Ramos (cell line): ENCODE data around the gene CREB3L4.
"Not testable (repeated sequence)": the region's sequence is repeated elsewhere in the genome, so short reads cannot be mapped to it uniquely, and the experiment has no call there.

Experiments used
- in situ Hi-C: fragments of 300-500 bp; cut with MboI; formaldehyde crosslinking; loops from one replicate; pipeline ENCODE4 v1.14.3; 2022; ENCODE audit warnings: low sequenced_read_pairs; ENCODE audit not compliant: unreplicated experiment

Gene CREB3L4

DNA sequence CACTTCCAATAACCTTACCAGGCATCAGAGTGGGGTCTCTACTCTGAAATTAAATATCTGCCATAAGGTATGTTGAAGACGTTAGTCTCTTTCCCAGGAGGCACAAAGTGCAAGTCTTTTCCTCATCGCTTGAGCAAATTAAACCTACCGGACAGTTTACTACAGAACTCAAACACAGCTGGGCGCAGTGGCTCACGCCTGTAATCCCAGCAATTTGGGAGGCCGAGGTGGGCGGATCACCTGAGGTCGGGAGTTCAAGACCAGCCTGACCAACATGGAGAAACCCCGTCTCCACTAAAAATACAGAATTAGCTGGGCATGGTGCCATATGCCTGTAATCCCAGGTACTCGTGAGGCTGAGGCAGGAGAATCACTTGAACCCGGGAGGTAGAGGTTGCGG lies 11.4 kb downstream of the CREB3L4 start:
- in situ Hi-C loops, result loop anchor here (5.0 kb wide), 1 partner anchor 182 kb away; no protein-coding TSS in a partner anchor

DNA sequence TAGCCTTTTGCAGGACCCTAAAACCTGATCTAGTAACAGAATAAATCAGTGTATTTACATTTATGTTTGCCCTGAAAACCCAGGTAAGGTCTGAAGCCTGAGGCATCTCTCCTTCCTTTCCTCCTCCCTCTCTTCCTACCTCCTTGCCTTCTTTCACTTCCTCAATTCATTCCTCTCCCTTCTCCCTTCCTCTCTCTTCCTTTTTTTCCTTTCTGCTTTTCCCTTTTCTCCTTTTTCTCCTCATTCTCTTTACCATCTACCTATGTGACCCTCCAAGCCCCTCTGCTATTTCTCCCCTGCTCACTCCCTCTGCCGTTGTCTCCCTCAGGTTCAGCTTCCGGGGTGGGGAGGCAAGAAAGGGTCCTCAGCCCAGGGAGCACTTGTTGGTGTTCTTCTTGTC lies 14.0 kb downstream of the CREB3L4 start:
- in situ Hi-C loops, result not testable (repeated sequence)

DNA sequence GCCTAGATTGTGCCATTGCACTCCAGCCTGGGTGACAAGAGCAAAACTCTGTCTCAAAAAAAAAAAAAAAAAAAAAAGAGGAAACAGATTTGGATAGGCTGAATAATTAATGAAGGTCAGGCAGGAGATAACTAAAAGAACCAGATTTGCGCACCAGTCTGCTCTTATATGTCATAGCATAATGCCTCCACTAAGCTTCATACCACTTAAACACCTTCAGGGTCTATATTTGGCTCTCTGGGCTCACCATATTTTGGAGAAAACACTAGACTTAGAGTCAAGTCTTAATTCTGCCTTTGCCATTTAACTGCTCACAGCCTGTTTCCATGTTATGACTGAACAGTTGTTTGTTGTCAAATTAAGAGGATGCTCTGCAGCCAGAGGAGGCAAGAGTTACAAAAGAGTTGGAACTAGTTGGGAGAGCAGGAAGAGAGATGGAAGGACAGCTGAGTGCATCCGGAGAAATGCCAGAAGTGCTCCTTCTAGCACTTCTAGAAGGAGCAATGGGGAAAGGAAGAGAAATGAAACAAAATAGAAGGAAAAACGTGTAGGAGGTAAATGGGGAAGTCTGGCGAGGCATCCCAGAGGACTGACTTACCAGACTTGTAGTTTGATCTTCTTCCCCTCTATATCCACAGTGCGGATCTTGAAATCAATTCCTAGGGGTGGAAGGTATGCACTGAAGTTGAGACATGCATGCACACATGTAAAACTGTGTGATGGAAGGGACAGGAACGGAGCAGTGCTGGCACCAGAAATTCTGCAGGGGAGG lies 16.6 kb downstream of the CREB3L4 start:
- in situ Hi-C loops, result no loop called here

DNA sequence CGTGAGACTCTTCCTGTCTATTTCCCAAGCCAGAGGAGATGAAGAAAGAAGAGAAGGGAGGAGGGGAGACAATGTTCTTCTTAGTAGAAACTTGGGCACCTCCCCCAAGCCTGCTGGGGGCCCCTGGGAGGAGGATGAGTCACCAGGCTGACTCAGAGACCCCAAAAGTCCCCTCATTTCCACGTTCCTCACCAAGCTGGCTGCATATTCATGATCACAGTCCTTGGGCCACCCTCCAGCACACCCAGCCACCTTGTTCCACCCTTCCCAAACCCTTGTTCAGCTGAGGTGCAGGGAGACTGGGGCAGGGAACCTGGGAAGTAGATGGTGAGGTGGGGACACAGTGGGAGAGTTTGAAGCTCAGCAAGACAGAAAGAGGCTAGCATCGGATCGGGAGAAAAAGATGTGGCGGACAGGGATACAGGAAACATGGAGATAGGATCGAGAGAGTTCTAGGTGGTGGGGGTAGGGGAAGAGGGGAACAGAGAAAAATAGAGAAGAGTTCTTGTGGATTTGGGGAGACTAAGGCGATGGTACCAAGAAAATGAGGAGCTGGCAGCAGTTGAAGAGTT lies 17.7 kb downstream of the CREB3L4 start:
- in situ Hi-C loops, result loop anchor here (5.0 kb wide), 1 partner anchor 308 kb away; the partner anchor contains the start of gene NPR1

DNA sequence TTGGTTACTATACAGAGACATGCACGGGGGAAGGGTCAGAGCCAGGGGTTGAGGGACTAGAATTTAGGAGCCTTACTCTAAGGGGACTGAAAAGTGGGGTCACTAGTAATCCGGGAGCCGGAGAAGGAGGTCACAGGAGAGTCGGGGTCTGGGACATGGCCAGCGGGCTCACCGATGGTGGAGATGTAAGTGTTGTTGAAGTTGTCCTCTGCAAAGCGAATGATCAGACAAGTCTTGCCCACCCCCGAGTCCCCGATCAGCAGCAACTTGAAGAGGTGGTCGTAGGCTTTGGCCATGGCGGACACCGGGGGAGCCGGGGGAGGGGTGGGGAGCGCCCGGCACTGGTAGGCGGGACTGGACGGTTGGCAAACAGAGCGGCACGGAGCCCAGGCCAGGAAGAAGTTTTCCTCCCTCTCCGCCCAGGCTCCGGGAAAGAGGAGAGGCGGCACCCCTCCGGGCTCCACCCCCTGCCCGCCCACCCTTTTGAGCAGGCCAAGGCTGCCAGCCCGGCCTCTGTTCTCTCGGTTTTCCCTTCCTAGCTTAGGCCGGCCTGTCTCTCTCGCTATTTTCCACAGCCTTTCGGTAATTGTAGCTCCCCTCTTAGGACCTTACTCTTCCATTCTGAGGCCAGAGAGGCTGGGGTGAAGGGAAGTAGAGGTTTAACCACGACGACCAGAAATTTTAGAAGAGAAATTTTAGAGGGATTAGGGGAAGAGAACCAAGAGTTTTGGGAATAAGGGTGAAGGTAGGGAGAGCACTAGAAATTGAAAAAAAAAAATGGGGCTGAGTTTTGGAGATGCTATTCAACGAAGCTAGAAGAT lies 18.4 kb downstream of the CREB3L4 start, which contains the start of gene RAB13:
Gene RAB13 (minus strand): TSS at position 399 of the 821 bp plus-strand sequence. CDS start 103 bp downstream, at position 296.
- in situ Hi-C loops, result loop anchor here (5.0 kb wide), 1 partner anchor 309 kb away; the partner anchor contains the start of gene NPR1

DNA sequence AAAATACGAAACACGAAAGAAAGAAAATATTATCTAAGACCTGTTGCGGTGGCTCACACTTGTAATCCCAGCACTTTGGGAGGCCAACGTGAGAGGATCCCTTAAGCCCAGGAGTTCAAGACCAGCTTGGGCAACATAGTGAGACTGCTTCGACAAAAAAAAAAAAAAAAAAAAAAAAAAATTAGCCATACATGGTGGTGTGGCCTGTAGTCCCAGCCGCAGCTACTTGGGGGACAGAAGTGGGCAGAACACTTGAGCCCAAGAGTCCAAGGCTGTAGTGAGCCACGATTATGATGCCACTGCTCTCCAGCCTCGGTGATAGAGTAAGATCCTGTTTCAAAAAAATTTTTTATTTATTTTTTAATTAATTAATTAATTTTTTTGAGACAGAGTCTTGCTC lies 19.9 kb downstream of the CREB3L4 start:
- in situ Hi-C loops, result loop anchor here (5.0 kb wide), 1 partner anchor 310 kb away; the partner anchor contains the start of gene NPR1

DNA sequence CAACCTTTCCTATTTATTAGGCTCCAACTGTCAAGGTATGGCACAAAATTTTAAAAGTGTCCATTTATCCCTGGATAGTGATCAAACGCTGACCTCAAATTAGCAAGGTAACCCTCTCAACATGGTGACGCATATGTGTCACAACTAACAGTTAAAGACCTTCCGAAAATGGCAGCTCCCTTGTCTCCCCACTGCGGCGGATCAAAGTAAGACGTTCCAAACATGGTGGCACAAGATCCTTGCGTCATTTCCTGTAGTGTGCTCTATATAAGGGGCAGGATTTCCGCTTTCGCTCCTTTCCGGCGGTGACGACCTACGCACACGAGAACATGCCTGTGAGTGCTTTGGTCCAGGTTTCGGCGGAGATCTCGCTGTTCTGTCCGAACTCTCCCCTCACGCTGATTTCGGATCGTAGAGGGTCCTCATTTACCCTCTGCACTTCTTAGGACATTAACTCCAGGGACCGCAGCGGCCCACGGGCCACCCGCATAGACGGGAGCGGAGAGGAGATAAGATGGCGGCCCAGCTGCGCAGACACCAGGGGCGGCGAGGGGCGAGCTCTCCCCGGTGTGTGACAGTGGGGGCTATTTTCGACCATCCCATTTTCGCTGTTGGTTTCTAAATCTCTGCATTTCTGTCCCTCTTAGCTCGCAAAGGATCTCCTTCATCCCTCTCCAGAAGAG lies 22.9 kb downstream of the CREB3L4 start, which contains the start of gene RPS27:
Gene RPS27 (plus strand): TSS at position 295 of the 683 bp plus-strand sequence. CDS start 35 bp downstream, at position 330.
- in situ Hi-C loops, result no loop called here

DNA sequence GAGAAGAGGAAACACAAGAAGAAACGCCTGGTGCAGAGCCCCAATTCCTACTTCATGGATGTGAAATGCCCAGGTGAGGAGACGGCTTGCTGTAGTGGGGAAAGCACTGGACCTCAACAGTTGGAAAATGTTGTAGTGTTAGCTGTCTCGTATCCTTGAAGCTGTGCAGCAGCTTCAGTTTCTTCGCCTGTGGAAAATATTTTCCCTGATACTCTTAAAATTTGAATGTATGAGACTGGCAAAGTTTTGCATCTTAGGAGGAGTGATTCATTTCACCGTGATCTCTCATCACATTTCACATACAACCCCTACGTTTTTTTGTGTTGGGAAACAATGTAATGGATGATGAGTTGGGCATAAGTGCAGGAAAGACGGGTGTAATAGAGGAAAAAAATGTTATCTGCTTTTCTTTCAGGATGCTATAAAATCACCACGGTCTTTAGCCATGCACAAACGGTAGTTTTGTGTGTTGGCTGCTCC lies 23.5 kb downstream of the CREB3L4 start:
- in situ Hi-C loops, result no loop called here

DNA sequence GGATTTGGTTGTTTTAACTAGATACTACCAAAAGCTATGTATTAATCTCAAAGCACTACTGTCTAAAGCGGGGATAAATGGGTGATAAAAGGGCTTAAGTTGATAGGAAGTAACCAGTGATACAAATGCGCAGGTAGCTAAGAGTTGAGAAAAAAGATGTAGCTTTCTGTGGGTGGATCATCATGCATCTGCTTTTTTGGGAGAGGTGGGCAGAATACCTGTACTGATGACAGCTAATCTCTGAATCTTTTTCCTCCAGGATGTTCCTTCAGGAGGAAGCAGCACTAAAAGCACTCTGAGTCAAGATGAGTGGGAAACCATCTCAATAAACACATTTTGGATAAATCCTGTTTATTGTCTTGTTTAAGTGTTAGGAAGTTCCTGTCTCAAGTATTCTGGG lies 24.1 kb downstream of the CREB3L4 start:
- in situ Hi-C loops, result no loop called here

DNA sequence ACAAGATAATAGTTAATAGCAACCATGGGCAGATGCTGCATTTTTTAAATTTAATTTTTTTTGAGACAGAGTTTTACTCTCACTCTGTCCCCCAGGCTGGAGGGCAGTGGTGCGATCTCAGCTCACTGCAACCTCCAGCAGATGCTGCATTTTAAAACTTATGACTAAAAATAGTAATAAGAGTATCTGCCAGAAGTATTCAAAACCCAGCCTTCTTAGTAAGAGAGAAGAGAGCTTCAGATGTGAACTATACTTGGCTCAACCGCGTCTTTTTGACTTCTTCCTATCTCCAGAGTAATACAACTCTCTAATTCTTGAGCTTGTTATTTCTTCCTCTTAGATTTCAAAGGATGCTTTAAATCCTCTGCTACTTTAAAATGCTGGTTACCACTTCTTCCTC lies 27.5 kb downstream of the CREB3L4 start:
- in situ Hi-C loops, result no loop called here

DNA sequence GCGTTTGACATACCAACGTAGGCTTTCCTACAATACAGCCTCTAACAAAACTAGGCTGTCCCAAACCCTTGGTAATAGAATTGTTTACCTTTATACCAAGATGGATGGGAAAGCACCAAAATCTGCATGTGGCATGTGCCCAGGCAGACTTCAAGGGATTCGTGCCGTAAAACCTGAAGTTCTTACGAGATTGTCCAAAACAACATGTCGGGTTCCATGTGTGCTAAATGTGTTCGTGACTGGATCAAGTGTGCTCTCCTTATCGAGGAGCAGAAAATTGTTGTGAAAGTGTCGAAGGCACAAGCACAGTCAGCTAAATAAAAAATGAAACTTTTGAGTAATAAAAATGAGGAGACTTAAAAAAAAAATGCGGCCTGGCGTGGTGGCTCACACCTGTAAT lies 27.9 kb downstream of the CREB3L4 start:
- in situ Hi-C loops, result no loop called here

DNA sequence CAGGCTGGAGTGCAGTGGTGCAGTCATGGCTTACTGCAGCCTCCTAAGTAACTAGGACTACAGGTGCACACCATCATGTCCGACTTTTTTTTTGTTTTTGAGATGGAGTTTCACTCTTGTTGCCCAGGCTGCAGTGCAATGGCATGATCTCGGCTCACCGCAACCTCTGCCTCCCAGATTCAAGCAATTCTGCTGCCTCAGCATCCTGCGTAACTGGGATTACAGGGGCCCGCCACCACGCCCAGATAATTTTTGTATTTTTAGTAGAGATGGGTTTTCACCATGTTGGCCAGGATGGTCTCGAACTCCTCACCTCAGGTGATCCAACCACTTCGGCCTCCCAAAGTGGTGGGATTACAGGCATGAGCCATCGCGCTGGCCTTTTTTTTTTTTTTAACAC lies 29.2 kb downstream of the CREB3L4 start:
- in situ Hi-C loops, result not testable (repeated sequence)

DNA sequence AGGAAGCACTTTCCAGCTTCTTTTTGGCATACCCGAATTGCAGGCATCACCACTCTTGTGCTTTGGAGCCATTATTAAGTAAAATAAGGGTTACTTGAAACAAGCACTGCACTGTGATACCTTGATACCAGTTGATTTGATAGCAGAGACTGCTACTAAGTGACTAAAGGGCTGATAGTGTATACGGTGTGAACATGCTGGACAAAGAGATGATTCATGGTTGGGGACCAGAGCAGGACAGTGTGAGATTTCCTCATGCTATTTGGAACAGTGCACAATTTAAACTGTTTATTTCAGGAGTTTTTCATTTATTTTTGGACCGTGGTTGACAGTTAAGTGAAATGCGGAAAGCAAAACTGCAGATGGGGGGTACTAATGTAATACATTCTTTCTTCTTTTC lies 32.7 kb downstream of the CREB3L4 start:
- in situ Hi-C loops, result no loop called here

DNA sequence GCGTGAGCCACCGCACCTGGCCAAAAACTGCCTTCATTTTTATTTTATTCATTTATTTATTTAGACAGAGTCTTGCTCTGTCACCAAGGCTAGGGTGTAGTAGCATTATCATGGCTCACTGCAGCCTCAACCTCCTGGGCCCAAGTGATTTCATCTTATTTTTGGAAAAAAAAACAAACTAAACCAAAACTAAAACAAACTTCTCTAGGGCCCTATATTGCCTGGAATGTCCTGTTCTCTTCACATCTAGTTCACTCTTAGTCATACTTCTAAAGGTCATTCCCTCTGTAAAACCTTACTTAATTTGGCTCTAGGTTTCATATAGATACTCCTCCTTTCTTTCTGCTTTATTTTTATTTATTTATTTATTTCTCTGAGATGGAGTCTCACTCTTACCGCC lies 38.4 kb downstream of the CREB3L4 start:
- in situ Hi-C loops, result no loop called here

DNA sequence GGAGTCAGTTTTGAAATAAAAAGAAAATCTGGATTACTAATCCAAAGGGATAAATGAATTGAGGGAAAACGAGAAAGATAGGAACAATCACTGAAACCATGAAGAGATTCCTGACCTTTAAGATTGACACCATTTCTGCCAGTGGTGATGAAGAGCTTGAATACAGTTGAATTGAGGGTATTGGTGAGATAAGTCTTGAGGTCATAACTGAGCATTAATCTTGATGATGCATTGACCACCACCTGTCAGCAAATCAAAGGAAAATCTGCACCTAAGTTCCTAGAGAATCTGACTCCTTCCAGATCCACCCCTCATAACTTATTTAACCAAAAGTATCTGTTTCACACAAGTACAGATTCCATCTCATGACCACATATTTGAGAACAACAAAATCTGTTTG lies 44.4 kb downstream of the CREB3L4 start:
- in situ Hi-C loops, result no loop called here

DNA sequence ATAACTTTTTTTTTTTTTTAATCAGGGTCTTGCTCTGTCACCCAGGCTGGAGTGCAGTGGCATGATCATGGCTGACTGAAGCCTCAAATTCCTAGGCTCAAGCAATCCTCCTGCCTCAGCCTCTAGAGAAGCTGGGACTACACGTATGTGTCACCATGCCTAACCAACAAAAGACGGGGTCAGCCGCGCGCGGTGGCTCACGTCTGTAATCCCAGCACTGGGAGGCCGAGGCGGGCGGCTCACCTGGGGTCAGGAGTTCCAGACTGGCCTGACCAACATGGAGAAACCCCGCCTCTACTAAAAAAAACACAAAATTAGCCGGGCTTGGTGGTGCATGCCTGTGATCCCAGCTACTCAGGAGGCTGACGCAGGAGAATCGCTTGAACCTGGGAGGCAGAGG lies 44.8 kb downstream of the CREB3L4 start:
- in situ Hi-C loops, result not testable (repeated sequence)

DNA sequence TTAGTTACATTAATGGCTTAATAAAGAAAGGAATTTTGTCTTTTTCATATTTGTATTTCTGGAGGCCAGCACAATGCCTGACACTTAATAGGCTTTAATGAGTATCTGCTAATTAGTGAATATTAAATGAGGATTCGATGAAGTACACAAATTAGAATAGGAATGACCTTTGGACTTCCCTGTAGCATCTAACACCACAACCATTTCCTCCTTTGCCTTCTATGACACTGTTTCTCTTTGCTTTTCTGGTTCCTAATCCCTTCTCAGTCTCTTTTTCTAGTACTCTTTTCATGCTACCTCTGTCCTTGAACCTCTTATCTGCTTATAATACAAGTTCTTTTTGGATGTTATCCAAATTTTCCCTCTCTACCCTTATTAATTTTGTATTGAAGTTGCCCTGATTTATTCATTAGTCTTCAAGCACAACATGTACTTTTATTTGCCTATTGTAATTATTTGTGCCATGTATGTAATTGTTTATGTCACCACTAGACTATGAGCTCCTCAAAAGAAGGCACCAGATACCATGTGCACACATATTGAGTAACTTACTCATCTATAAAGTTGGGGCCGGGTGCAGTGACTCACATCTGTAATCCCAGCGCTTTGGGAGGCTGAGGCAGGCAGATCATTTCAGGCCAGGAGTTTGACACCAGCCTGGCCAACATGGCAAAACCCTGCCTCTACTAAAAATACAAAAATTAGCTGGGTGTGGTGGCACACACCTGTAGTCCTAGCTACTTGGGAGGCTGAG lies 46.6 kb downstream of the CREB3L4 start:
- in situ Hi-C loops, result no loop called here

DNA sequence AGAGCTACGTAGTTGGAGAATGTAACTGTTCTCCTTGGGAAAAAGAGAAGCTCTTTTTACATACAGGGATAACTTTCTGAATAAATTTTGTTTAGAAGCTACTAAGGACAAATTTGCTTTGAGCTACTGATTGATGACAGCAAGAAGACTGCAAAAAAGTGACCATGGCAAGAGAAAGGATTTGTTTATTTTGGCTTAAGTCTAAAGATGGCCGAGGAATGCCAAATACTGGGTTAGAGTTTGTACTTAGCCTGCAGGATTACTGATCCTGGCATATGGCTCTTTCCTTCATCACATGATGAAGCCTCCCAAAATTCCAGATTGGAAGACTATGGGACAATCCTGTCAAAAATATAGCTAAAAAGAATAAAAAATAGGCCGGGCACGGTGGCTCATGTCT lies 51.6 kb downstream of the CREB3L4 start:
- in situ Hi-C loops, result no loop called here

DNA sequence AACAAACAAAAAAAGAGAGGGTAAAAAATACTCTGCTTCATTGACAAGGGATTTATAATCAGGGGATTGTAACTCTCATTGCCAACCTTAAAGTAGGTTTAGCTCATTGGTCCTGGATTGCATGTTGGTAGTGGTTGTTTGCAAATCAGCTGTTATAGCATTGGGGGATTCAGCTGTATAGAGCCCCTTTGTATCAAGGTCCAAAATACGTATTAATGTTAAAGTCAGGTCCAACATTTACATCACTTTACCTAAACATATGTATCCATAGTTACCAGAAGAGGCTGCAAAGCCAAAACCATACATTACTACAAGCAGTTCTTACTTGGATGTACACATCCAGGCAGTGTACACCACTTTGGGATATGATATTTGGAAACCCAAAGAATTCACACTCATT lies 52.2 kb downstream of the CREB3L4 start:
- in situ Hi-C loops, result no loop called here
